H1 (cell line): ENCODE measurements around the gene INVS. TPM values are rescaled to one million over a fixed set of nuclear protein-coding genes. Genes with fewer than 3 reads are reported as not detected.
"Not testable (repeated sequence)": the region's sequence is repeated elsewhere in the genome, so short reads cannot be mapped to it uniquely, and the experiment has no call there.

Source experiments
- CTCF ChIA-PET: fragments of 300-600 bp; sonication (Branson Sonifier 250); formaldehyde crosslinking; loops from one replicate; lab custom pipeline; 2021; ENCODE audit not compliant: partially characterized antibody; lab: Charles Lee
- POLR2A ChIA-PET: fragments of 300-600 bp; sonication (Branson Sonifier 250); formaldehyde crosslinking; loops from one replicate; lab custom pipeline; 2021; ENCODE audit warnings: inconsistent platforms; ENCODE audit not compliant: partially characterized antibody; lab: Charles Lee
- DNase-seq, 2 experiments: peaks; one replicate each; pipeline versions ENCODE4 v3.0.0 to v3.0.0-alpha.2; 2010 to 2022; ENCODE audit warnings: low spot score in 2 of 2, low read depth in 1 of 2, mixed read lengths in 1 of 2
- FAIRE-seq: peaks from 2 replicates; lab custom pipeline; 2011; peaks lifted over from hg19 to GRCh38; lab: Jason Lieb, UNC
- H2AFZ ChIP-seq: 2 replicates; pipeline ENCODE4 v1.8.1; 2012; ENCODE audit warnings: low read length, inconsistent platforms
- H2AK5ac ChIP-seq: 2 replicates; pipeline ENCODE4 v1.6.1; 2013; ENCODE audit warnings: low read depth, low read length
- H2BK120ac ChIP-seq: replicated peaks from 2 replicates; pipeline ENCODE3; 2013; ENCODE audit warnings: low read depth, low read length, inconsistent platforms
- H2BK12ac ChIP-seq: 2 replicates; pipeline ENCODE4 v1.6.1; 2013; ENCODE audit warnings: low read depth, low read length
- H2BK15ac ChIP-seq: 2 replicates; pipeline ENCODE4 v1.6.1; 2013; ENCODE audit warnings: low read length
- H2BK20ac ChIP-seq: 2 replicates; pipeline ENCODE4 v1.6.1; 2013; ENCODE audit warnings: low read length
- H2BK5ac ChIP-seq: 2 replicates; pipeline ENCODE4 v1.6.1; 2013; ENCODE audit warnings: low read depth, low read length
- H3K14ac ChIP-seq: 2 replicates; pipeline ENCODE4 v1.6.1; 2013; ENCODE audit warnings: inconsistent platforms; ENCODE audit not compliant: insufficient read length
- H3K18ac ChIP-seq: 2 replicates; pipeline ENCODE4 v1.6.1; 2013; ENCODE audit warnings: low read length; ENCODE audit errors: extremely low read depth
- H3K23ac ChIP-seq: 2 replicates; pipeline ENCODE4 v1.6.1; 2013; ENCODE audit warnings: inconsistent platforms; ENCODE audit not compliant: insufficient read length
- H3K23me2 ChIP-seq: 2 replicates; pipeline ENCODE4 v1.6.1; 2013; ENCODE audit warnings: low read depth, low read length
- H3K27ac ChIP-seq: 2 replicates; pipeline ENCODE4 v1.6.1; 2011; ENCODE audit warnings: low read depth, low read length, inconsistent platforms
- H3K27me3 ChIP-seq, 4 experiments: replicated peaks in 1 of 4; 1 replicate in 1 of 4; 2 replicates in 3 of 4; pipeline versions ENCODE4 v1.6.1 to v1.8.1; 2011 to 2013; ENCODE audit warnings: low read length in 3 of 4, mild to moderate bottlenecking in 3 of 4, inconsistent platforms in 2 of 4, mixed read lengths in 2 of 4, moderate library complexity in 1 of 4; ENCODE audit not compliant: control insufficient read depth in 3 of 4, insufficient read depth in 3 of 4; ENCODE audit errors: extremely low read depth in 1 of 4
- H3K36me3 ChIP-seq, 4 experiments: 2 replicates each; pipeline versions ENCODE4 v1.6.1 to v1.8.1; 2011 to 2013; ENCODE audit warnings: mild to moderate bottlenecking in 4 of 4, low read length in 3 of 4, moderate library complexity in 2 of 4, control low read depth in 1 of 4, inconsistent platforms in 1 of 4; ENCODE audit not compliant: insufficient read depth in 4 of 4, control insufficient read depth in 2 of 4
- H3K4ac ChIP-seq: replicated peaks from 2 replicates; pipeline ENCODE3; 2013; ENCODE audit warnings: low read length, low read depth, mixed read lengths, inconsistent platforms; ENCODE audit not compliant: insufficient read length
- H3K4me1 ChIP-seq, 4 experiments: replicated peaks in 1 of 4; 1 replicate in 1 of 4; 2 replicates in 3 of 4; pipeline versions ENCODE4 v1.6.1 to v1.8.1; 2011 to 2013; ENCODE audit warnings: low read length in 3 of 4, inconsistent platforms in 2 of 4, mixed read lengths in 1 of 4; ENCODE audit not compliant: insufficient read depth in 4 of 4, control insufficient read depth in 3 of 4
- H3K4me2 ChIP-seq, 2 experiments: 2 replicates each; pipeline versions ENCODE4 v1.6.1 to v1.8.1; 2011 to 2013; ENCODE audit warnings: low read depth in 2 of 2, low read length in 2 of 2, control low read depth in 1 of 2, inconsistent platforms in 1 of 2, mild to moderate bottlenecking in 1 of 2; ENCODE audit not compliant: insufficient read depth in 1 of 2
- H3K4me3 ChIP-seq, 4 experiments: fragments of 200-600, 300-600 bp in 1 of 4; sonication (generic), shearing (Covaris generic), sonication (Bioruptor Twin) in 1 of 4; 2 replicates each; pipeline versions ENCODE4 v1.5.1 to v1.8.1; 2011 to 2016; ENCODE audit warnings: low read length in 4 of 4, low read depth in 3 of 4, control low read depth in 2 of 4, inconsistent platforms in 2 of 4, mild to moderate bottlenecking in 2 of 4, mixed read lengths in 1 of 4, moderate library complexity in 1 of 4; ENCODE audit not compliant: insufficient read depth in 2 of 4; ENCODE audit errors: extremely low read depth in 1 of 4
- H3K56ac ChIP-seq: replicated peaks from 2 replicates; pipeline ENCODE3; 2013; ENCODE audit warnings: low read depth, mild to moderate bottlenecking, mixed read lengths, low read length, inconsistent platforms; ENCODE audit not compliant: insufficient read length
- H3K79me1 ChIP-seq: 2 replicates; pipeline ENCODE4 v1.6.1; 2013; ENCODE audit warnings: low read depth, low read length, control low read depth
- H3K79me2 ChIP-seq, 2 experiments: 2 replicates each; pipeline versions ENCODE4 v1.6.1 to v1.8.1; 2012 to 2013; ENCODE audit warnings: low read length in 2 of 2, mild to moderate bottlenecking in 2 of 2, inconsistent platforms in 1 of 2; ENCODE audit not compliant: insufficient read depth in 2 of 2, control insufficient read depth in 1 of 2
- H3K9ac ChIP-seq, 4 experiments: replicated peaks in 1 of 4; 1 replicate in 1 of 4; 2 replicates in 3 of 4; pipeline versions ENCODE4 v1.6.1 to v1.8.1; 2011 to 2013; ENCODE audit warnings: low read depth in 3 of 4, low read length in 3 of 4, control low read depth in 2 of 4, mild to moderate bottlenecking in 2 of 4, moderate library complexity in 2 of 4, inconsistent platforms in 1 of 4; ENCODE audit errors: extremely low read depth in 1 of 4
- H3K9me3 ChIP-seq, 2 experiments: 2 replicates each; pipeline versions ENCODE4 v1.6.1 to v1.8.1; 2012 to 2013; ENCODE audit warnings: mild to moderate bottlenecking in 2 of 2, moderate library complexity in 2 of 2, control low read depth in 1 of 2, inconsistent platforms in 1 of 2, low read depth in 1 of 2, low read length in 1 of 2, mixed read lengths in 1 of 2; ENCODE audit not compliant: insufficient read depth in 2 of 2
- H4K20me1 ChIP-seq, 2 experiments: replicated peaks in 1 of 2; 2 replicates each; pipeline versions ENCODE3 to v1.8.1; 2011 to 2013; ENCODE audit warnings: inconsistent platforms in 2 of 2, low read length in 2 of 2, mild to moderate bottlenecking in 1 of 2; ENCODE audit not compliant: insufficient read depth in 2 of 2, control insufficient read depth in 1 of 2
- H4K5ac ChIP-seq: 2 replicates; pipeline ENCODE4 v1.6.1; 2013; ENCODE audit warnings: low read length, low read depth, mixed read lengths, inconsistent platforms; ENCODE audit not compliant: insufficient read length
- H4K8ac ChIP-seq: 2 replicates; pipeline ENCODE4 v1.8.0; 2013; ENCODE audit warnings: mild to moderate bottlenecking, moderate library complexity, low read length, inconsistent platforms; ENCODE audit not compliant: insufficient read depth; ENCODE audit errors: extremely low read depth
- H4K91ac ChIP-seq: replicated peaks from 2 replicates; pipeline ENCODE3; 2013; ENCODE audit warnings: low read length, mixed read lengths, inconsistent platforms; ENCODE audit not compliant: insufficient read length
- WGBS, 2 experiments: shearing (Covaris generic) in 1 of 2; methylation state at CpG; one replicate each; pipeline versions ENCODE4 v1.1.6 to v1.1.7; 2013 to 2015; ENCODE audit warnings: low lambda C conversion rate in 2 of 2, mixed read lengths in 2 of 2, inconsistent platforms in 1 of 2, low coverage in 1 of 2, missing lambda C conversion rate in 1 of 2; ENCODE audit not compliant: insufficient replicate concordance in 2 of 2, insufficient coverage in 1 of 2, insufficient read length in 1 of 2; ENCODE audit errors: extremely low coverage in 1 of 2, missing lambda C conversion rate in 1 of 2; 5-methylcytosine and 5-hydroxymethylcytosine counted together
- polyA plus RNA-seq, 7 experiments: library from polyadenylated mRNA; depleted of rRNA in 3 of 7; stranded (reverse) in 5 of 7; unstranded in 2 of 7; fragments of >200 nt in 5 of 7; fragments of 200-250 nt in 2 of 7; gene quantifications; 1 replicate in 5 of 7; 2 replicates in 1 of 7; 4 replicates in 1 of 7; pipeline versions ENCODE4 v1.2.1 to v1.2.3, GENCODE V29; 2011 to 2013; ENCODE audit warnings: missing spikeins in 2 of 7, mixed read lengths in 2 of 7
- total RNA-seq: library from RNA; stranded (reverse); fragmentation: NEBNext Ultra II Directional; extraction: Animal tissue kit (Norgen Biotek cat#: 25700); gene quantifications from 2 replicates; pipeline ENCODE4 v1.2.1, GENCODE V29; 2021

Gene INVS
- total and polyA plus RNA-seq, 2 of the 8 experiments (the other 6 are each of a cell fraction or from before 2014, with no cell fraction given), result 4.1 to 6.9 TPM

DNA sequence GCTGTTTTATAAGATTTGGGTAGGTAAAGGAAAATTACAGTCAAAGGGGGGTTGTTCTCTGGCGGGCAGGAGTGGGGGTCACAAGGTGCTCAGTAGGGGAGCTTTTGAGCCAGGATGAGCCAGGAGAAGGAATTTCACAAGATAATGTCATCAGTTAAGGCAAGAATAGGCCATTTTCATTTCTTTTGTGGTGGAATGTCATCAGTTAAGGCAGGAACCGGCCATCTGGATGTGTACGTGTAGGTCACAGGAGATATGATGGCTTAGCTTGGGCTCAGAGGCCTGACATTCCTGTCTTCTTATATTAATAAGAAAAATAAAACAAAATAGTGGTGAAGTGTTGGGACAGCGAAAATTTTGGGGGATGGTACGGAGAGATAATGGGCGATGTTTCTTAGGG lies 41.3 kb downstream of the INVS start:
- not testable (repeated sequence) for H3K4ac ChIP-seq, H2AFZ ChIP-seq, H3K23me2 ChIP-seq, H2BK120ac ChIP-seq, H3K18ac ChIP-seq, H2BK12ac ChIP-seq, H2BK20ac ChIP-seq, H2BK5ac ChIP-seq, H3K27ac ChIP-seq, H4K8ac ChIP-seq, H4K5ac ChIP-seq, H2BK15ac ChIP-seq, H4K91ac ChIP-seq, H3K23ac ChIP-seq, H4K20me1 ChIP-seq, H3K14ac ChIP-seq, H3K27me3 ChIP-seq, FAIRE-seq, DNase-seq, H3K9me3 ChIP-seq, H3K79me1 ChIP-seq, H3K56ac ChIP-seq, H3K9ac ChIP-seq
- peak overlapping the region; percentile 50 to 56; a peak in 3 of 4 replicates for H3K4me2 ChIP-seq
- H2AK5ac ChIP-seq, result 0 out of 2 replicates have a peak overlapping the region, but pooled peaks have one; percentile 33
- H3K4me3 ChIP-seq, result peak overlapping the region in 1 of 4 experiments; percentile 35; a peak in 1 of 8 replicates
- POLR2A ChIA-PET, result interaction anchor here (0.7 to 2.0 kb wide), 6 partner anchors 10 to 458 kb away, joined by 3 to 6 read pairs (median 3); no protein-coding TSS in a partner anchor
- peaks cover 0 to 13% (median 7%) of the 10 kb centered on the region in 4 experiments; a peak in 5 of 7 replicates for H3K4me1 ChIP-seq
- H3K36me3 ChIP-seq, result peaks cover 0 to 68% (median 13%) of the 10 kb centered on the region in 4 experiments; a peak in 5 of 8 replicates
- 38% methylated on average over 6 of the region's 6 CpGs; no CpG with 5 or more reads in 1 of the 2 experiments for WGBS, 2 experiments
- H3K79me2 ChIP-seq, result peaks cover 0 to 28% of the 10 kb centered on the region in 2 experiments; a peak in 2 of 4 replicates
- CTCF ChIA-PET, result interaction anchor here (0.6 to 1.1 kb wide), 3 partner anchors 14 to 1005 kb away, joined by 3 read pairs; no protein-coding TSS in a partner anchor
